ES-I3 (cell line): ENCODE measurements around the gene FARP1.

Source experiments
- H3K36me3 ChIP-seq: 2 replicates; pipeline ENCODE4 v1.6.1; 2013; ENCODE audit warnings: mild to moderate bottlenecking, low read length, control low read depth, moderate library complexity; ENCODE audit not compliant: insufficient read depth
- H3K4me1 ChIP-seq: 2 replicates; pipeline ENCODE4 v1.6.1; 2013; ENCODE audit warnings: mild to moderate bottlenecking, control low read depth, low read length; ENCODE audit not compliant: insufficient read depth
- H3K9ac ChIP-seq: 2 replicates; pipeline ENCODE4 v1.6.1; 2013; ENCODE audit warnings: low read depth, mild to moderate bottlenecking, low read length, moderate library complexity
- H3K9me3 ChIP-seq: 2 replicates; pipeline ENCODE4 v1.6.1; 2013; ENCODE audit warnings: mild to moderate bottlenecking, low read length, moderate library complexity; ENCODE audit not compliant: control insufficient read depth, insufficient read depth

FARP1 gene

DNA sequence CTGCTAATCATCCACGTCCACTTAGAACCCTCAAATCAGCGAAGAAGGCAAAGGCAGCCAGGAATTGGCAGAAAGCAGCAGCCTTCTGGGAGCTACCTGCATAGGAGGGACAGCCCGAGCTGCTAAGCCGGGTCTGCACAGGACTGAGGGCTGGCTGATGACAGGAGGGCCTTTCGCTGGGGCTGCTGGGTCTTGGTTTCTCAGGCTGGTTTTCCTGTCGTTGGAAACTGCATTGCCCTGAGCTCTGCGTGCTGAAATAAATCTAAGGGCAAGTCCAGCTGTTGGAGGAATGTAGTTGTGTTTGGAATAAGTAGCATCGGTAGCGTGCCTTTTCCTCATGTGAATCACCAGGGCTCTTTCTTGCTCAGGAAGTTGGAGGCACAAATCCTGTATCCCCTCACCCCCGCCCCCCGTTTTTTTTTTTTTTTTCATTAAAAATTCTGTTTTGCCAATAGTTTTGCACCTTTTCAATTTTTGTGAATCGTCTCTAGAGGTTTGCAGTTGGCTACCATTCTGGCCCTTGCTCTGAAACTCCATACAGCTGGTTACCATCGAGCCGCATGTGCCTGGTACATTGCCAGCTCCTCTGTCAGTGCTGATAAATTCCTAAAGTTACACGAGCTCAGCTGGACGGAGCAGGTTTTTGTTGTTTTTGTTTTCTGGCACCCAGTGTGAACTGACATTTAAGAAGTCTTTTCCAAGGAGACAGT lies 228.1 kb downstream of the FARP1 start:
- peaks cover 7% of the 10 kb centered on the region for H3K4me1 ChIP-seq
- H3K9me3 ChIP-seq, result peaks cover 3% of the 10 kb centered on the region; the same call in 1 of the 2 replicates
- no peak overlapping the region for H3K9ac ChIP-seq
- no peaks in the 10 kb centered on the region for H3K36me3 ChIP-seq

DNA sequence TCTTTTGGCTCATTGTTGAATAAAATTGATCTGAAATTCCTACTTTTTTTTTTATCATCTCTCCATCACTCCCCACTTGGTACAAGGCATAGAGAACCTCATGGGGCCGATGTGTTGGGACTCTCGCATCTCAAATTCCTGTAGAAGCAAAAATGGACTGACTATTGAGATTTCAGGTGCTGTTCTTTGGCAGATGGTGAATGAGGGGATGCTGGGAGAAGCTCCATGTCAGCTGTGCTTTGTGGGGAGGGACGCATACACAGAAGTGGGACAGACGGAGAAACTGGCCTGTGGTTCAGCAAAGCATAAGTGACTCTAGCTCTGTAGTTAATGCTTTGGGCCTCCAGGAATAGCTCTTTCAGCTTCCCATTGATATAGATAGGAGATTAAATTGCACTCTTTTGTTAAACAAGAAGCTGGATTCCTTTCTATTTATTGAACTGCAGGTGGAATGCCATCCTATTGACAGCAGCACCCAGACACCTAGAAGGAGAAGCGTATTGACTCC lies 228.7 kb downstream of the FARP1 start:
- Histone ChIP-seq H3K9me3 (peaks cover 3% of the 10 kb centered on the region; the same call in 1 of the 2 replicates), H3K9ac (no peak overlapping the region), H3K4me1 (peaks cover 7% of the 10 kb centered on the region), H3K36me3 (no peaks in the 10 kb centered on the region)

DNA sequence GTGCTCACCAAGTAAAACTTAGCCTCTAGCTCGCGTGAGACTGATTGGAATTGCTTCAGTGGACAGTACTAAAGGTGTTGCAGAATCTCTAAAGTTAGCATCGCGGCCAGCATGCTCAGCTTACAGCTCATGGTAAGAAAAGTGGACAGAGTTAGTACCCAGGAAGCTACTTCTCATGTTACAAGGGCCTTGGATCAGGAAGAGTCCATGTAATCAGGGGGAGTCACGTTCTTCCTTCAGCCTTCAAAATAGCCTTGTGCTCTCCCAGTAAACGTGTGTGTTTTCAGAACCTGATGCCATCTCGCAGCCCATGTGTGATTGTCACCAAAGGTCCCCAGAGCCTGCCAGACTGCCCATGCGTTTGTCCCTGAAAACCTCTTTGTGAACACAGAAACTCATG lies 230.0 kb downstream of the FARP1 start:
- Histone ChIP-seq H3K9me3 (peaks cover 3% of the 10 kb centered on the region; the same call in 1 of the 2 replicates), H3K36me3 (no peaks in the 10 kb centered on the region), H3K9ac (no peak overlapping the region), H3K4me1 (peaks cover 7% of the 10 kb centered on the region)

DNA sequence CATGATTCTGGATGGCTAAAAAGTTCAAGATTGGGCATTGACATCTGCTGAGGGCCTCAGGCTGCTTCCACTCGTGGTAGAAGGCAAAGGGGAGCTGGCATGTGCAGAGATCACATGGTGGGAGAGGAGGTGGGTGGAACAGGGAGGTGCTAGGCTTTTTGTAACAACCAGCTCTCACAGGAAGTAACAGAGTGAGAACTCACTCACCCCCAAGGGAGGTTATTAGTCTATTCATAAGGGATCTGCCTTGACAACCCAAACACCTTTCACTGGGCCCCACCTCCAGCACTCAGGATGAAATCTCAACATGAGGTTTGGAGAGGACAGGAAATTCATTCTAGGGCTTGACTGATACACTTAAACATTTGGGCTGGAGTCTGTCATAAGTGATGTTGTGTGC lies 231.9 kb downstream of the FARP1 start:
- peaks cover 7% of the 10 kb centered on the region for H3K4me1 ChIP-seq
- peaks cover 3% of the 10 kb centered on the region; the same call in 1 of the 2 replicates for H3K9me3 ChIP-seq
- no peaks in the 10 kb centered on the region for H3K36me3 ChIP-seq
- no peak overlapping the region for H3K9ac ChIP-seq

DNA sequence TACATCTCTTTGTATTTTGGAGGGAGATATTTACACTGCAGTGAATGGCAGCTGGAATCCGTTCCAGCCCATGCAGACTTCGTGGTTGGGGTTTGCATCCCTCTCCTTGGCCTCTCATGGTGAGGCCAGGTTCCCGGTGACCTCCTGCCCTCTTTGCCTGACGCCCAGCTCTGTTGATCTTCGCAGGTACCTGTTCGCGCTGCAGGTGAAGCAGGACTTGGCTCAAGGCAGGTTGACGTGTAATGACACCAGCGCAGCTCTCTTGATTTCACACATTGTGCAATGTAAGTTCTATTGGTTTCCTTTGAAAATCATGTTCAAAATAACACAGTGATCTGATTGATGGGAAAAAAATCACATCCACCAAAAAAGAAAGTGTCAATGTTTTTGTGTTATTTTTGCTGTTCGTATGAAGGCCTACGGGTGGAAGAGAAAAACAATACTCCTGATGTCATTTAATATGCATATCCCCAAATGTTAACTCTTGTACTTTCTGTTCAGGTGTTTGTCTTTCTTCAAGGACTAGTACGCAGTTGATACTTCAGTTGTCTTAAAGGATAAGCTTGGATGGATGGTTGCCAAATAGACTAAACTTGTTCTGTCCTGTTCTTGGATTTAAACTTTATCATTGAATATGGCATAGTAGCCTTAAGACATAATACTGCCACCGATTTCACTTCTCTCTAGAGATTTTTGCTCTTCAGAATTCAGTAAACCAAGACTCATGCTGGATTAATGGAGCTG lies 234.9 kb downstream of the FARP1 start:
- peaks cover 3% of the 10 kb centered on the region; the same call in 1 of the 2 replicates for H3K9me3 ChIP-seq
- H3K9ac ChIP-seq, result no peak overlapping the region
- no peaks in the 10 kb centered on the region for H3K4me1 ChIP-seq
- H3K36me3 ChIP-seq, result no peaks in the 10 kb centered on the region; the same call in 1 of the 2 replicates

DNA sequence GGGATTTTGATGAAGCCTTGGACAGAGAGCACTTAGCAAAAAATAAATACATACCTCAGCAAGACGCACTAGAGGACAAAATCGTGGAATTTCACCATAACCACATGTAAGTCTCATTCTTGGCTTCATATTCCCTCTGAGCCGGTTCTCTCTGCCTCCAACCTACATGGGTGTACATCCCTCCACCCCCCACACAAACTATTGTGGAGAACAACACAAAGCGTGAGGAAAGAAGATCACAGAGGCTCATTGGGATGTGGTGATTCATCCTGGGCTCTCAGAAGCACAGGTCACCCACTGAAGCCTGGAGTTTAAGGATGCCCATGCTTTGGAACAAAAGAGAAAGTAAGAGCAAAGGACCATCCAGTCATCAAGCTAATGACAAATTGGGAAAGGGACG lies 241.8 kb downstream of the FARP1 start:
- Histone ChIP-seq H3K4me1 (no peaks in the 10 kb centered on the region), H3K36me3 (no peaks in the 10 kb centered on the region; the same call in none of the 2 replicates), H3K9me3 (no peaks in the 10 kb centered on the region), H3K9ac (no peak overlapping the region)

DNA sequence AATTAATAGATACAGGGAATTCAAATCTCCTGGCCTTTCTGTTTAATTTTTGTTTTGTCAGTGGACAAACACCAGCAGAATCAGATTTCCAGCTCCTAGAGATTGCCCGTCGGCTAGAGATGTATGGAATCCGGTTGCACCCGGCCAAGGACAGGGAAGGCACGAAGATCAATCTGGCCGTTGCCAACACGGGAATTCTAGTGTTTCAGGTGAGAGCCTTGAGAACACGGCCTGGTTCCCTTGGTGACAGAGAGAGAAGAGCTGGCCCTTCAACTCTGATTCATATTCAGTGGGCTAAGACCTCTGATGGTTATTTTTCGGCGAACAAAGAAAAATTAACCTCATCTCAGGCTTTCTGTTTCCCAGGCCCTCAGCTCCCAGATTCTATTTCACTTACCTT lies 242.7 kb downstream of the FARP1 start:
- H3K36me3 ChIP-seq, result no peaks in the 10 kb centered on the region; the same call in none of the 2 replicates
- no peak overlapping the region for H3K9ac ChIP-seq
- H3K9me3 ChIP-seq, result no peaks in the 10 kb centered on the region
- H3K4me1 ChIP-seq, result no peaks in the 10 kb centered on the region

DNA sequence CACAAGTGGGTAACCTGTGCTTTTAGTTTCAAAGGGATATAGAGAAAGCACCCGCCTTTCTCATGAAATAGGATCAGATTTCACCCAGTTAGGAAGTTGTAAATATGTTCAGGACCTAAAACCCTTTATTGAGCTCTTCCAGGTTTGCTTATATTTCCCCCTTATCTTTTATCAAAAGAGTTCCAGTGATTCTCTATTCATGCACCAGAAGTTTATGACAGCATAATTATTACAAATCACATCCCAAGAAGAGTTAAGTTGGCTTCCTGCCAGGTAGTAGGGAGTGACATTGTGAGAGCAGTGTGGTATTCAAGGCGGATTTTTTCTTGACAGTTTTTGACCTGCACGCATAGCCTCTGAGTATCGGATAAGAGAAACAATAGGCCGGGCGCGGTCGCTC lies 243.7 kb downstream of the FARP1 start:
- Histone ChIP-seq H3K9me3 (no peaks in the 10 kb centered on the region), H3K36me3 (no peaks in the 10 kb centered on the region; the same call in none of the 2 replicates), H3K4me1 (no peaks in the 10 kb centered on the region), H3K9ac (no peak overlapping the region)

DNA sequence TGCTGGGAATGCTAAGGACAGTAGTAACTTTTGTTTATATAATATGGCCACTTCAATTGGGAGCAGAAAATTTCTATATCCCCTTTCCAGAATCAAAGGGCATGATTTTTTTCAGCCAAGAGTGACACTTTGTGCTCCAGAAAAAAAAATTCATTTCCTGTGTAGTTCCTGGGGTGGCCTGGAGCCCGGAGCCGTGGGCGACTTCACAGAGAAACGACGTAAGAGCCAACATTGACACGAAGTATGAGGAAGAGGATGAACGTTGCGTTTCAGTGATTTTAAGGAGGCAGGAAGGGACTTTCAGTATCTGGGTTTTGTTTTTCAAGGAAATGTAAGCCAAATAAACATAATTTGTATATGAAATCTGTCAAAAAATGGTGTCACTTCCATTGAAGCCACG lies 246.4 kb downstream of the FARP1 start:
- Histone ChIP-seq H3K9ac (no peak overlapping the region), H3K36me3 (no peaks in the 10 kb centered on the region; the same call in 1 of the 2 replicates), H3K9me3 (no peaks in the 10 kb centered on the region), H3K4me1 (no peaks in the 10 kb centered on the region)

DNA sequence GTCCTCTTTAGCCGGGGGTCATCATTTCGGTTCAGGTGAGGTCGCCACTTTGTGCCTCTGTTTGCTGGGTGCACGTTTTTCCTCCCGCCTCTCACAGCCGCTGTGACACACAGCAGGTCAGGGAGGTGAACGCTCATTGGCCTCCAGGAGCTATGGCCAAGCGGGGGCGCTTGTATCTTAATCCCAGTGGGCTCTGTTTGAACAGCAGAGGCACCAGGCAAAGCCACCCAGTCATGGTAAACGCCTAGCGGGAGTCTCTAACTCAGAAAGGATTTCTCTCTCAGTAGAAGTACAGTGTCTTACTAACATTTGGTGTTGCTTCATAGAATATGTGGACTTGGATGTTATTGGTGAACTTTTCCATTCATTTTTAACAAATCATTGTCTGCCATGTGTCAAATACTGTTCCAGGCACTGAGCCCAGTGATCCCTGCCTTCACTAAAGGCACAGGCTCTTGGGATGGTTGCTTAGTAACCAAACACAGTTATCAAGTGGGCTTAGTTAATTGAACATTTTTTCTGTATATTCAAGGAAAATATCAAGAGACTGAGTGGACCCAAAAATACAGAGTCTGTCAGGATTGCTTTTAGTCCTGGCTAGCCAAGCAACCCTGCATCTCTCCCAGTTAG lies 247.3 kb downstream of the FARP1 start:
- no peaks in the 10 kb centered on the region; the same call in 1 of the 2 replicates for H3K36me3 ChIP-seq

DNA sequence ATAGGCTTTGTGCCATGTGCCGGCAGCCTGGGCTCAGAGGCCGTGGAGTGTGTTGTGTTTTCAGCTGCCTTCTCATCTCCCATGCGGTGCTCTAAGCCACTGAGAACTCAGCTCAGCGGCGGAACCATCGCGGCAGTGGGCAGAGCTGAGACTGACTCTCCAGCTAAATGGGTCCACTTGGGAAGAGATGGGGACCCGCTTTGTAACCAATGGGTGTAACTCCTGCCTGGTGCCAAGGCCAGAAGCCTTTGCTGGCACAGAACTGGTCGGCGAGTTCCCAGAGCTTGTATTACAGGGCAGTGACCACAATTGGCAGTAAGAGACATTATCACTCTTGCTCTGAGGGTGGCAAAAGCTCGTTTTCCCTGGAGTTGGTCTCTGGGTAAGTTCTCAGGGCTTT lies 251.0 kb downstream of the FARP1 start:
- no peaks in the 10 kb centered on the region for H3K9me3 ChIP-seq
- H3K9ac ChIP-seq, result no peak overlapping the region
- 0 out of 2 replicates have a peak, but pooled peaks cover 3% of the 10 kb centered on the region for H3K4me1 ChIP-seq
- H3K36me3 ChIP-seq, result no peaks in the 10 kb centered on the region; the same call in 1 of the 2 replicates

More for the DNA sequence above, 247.3 kb downstream of the FARP1 start:
- H3K9me3 ChIP-seq, result no peaks in the 10 kb centered on the region
- H3K9ac ChIP-seq, result no peak overlapping the region
- H3K4me1 ChIP-seq, result no peaks in the 10 kb centered on the region

DNA sequence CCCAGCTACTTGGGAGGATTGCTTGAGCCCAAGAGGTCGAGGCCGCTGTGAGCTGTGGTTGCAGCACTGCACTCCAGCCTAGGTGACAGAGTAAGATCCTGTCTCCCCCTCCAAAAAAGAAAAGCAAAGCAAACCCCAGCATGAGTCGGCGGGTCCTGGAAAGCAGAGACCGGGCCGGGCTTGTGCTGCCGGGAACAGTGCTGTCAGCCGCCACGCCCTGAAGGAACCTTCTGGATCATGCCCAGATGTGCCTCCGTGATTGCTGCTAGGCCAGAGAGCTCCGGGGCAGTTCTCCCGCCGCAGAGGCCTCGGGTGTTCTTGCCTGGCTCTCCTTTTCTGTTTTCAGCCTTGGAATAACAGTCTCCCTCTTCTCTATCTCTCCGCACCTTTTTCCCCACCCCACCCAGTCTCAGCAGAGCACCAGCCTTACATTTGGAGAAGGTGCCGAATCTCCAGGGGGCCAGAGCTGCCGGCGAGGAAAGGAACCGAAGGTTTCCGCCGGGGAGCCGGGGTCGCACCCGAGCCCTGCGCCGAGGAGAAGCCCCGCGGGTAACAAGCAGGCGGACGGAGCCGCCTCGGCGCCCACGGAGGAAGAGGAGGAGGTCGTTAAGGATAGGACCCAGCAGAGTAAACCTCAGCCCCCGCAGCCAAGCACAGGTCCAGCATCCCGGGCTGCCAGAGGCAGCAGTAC lies 252.1 kb downstream of the FARP1 start:
- H3K9me3 ChIP-seq, result no peaks in the 10 kb centered on the region
- H3K36me3 ChIP-seq, result no peaks in the 10 kb centered on the region
- 0 out of 2 replicates have a peak, but pooled peaks cover 3% of the 10 kb centered on the region for H3K4me1 ChIP-seq
- H3K9ac ChIP-seq, result no peak overlapping the region

DNA sequence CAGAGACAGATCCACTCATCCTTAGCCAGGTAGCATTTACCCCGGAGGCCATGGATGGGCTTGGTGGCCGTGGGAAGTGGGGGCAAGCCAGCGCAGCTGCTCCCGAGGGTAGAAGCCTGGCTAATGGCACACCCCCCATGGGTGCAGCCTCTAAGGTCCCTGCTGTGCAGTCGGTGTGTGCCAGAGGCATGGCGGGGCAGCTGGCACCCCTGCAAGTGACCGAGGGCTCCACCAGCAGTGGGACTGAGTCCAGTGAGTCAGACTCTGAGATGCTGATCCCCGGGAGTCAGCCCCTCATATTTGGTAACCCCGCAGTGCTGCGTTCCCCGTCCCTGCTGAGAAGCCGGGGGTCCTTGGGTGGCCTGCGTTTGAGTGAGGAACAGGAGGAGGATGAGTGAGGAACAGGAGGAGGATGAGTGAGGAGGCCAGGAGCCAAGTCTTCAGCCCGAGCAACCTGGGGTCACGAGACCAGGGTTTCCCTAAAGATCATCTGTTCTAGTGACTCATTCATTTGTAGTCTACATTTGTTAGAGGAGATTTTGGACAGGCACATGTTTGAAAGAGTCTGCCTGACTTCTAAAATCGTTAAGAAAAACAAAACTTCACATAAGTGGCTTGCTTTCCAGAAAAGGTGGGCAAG lies 253.3 kb downstream of the FARP1 start:
- Histone ChIP-seq H3K9me3 (no peaks in the 10 kb centered on the region), H3K9ac (no peak overlapping the region), H3K4me1 (0 out of 2 replicates have a peak, but pooled peaks cover 3% of the 10 kb centered on the region), H3K36me3 (no peaks in the 10 kb centered on the region)
